Ovary (tissue), 3 donors: Measurements from ENCODE around the gene TTC13.

Source experiments
- EP300 ChIP-seq: sonication (generic); formaldehyde crosslinking; IDR thresholded peaks from one replicate; pipeline ENCODE4 v1.6.1; 2017; ENCODE audit warnings: antibody characterized with exemption
- POLR2A ChIP-seq: fragments of 450-650 bp; IDR thresholded peaks from one replicate; pipeline ENCODE4 v1.6.1; 2017; ENCODE audit warnings: antibody characterized with exemption, mild to moderate bottlenecking, moderate library complexity
- TF ChIP-seq, protein P1 (sequence below), 3 donors: fragments of 450-650 bp in 2 of 3; fragments of 200-600 bp in 1 of 3; IDR thresholded peaks; one replicate each; pipeline versions ENCODE4 v1.5.1 to v1.8.0; 2016 to 2022; ENCODE audit warnings: antibody characterized with exemption in 3 of 3, mild to moderate bottlenecking in 1 of 3
- donor health status: DM: no; HTN: no; CAD: no.

DNA sequence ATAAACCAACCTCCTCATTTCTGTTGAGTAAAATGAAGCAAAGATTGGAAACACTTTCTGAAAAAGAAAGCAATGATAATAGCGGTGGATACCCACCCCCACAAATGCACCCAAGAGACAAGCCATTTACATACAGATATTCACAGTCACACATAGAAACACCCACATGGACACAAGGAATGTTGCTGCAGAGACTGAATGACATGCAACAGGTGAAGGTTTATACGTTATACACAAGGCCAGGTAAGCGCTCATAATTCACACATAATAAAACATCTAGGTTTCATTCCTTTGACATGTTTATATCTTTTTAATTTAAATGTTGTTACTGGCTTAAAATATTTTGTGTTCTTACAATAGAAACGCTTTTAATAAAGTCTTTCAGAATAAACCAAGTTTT is 21.5 kb upstream of the TTC13 start:
- TF ChIP-seq EP300 (no peak), POLR2A (no peak)
- TF ChIP-seq, protein P1, sequence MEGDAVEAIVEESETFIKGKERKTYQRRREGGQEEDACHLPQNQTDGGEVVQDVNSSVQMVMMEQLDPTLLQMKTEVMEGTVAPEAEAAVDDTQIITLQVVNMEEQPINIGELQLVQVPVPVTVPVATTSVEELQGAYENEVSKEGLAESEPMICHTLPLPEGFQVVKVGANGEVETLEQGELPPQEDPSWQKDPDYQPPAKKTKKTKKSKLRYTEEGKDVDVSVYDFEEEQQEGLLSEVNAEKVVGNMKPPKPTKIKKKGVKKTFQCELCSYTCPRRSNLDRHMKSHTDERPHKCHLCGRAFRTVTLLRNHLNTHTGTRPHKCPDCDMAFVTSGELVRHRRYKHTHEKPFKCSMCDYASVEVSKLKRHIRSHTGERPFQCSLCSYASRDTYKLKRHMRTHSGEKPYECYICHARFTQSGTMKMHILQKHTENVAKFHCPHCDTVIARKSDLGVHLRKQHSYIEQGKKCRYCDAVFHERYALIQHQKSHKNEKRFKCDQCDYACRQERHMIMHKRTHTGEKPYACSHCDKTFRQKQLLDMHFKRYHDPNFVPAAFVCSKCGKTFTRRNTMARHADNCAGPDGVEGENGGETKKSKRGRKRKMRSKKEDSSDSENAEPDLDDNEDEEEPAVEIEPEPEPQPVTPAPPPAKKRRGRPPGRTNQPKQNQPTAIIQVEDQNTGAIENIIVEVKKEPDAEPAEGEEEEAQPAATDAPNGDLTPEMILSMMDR (IDR thresholded peaks at IDR 0.05), result no peak
